Measurements from ENCODE around the gene SDC4.

Gene SDC4

DNA sequence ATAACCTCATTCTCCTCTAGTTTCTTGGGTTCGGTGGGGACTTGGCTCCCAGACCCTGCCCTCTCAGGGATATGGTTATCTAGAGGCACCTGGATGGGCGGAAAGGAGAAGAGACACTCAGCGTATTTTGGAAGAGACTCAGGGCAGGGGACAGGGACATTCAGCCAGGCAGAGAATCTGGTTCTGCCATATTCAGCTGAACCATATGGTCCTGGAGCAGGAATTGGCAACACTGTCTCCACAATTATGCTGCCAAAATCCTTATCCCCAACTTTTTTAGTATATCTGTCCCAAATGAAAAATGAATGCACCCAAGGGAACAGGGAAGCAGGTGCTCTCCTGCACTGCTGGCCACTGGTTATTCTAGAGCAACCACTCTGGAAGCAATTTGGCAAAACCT lies 17.7 kb downstream of the SDC4 start:
- no peak for DNase-seq
- no peak for TF ChIP-seq POLR2A (IDR thresholded peaks at IDR 0.05; ENCODE audit: low read length)
- TF ChIP-seq GATA1 (IDR thresholded peaks at IDR 0.05; ENCODE audit: low read depth, low read length) = no peak

DNA sequence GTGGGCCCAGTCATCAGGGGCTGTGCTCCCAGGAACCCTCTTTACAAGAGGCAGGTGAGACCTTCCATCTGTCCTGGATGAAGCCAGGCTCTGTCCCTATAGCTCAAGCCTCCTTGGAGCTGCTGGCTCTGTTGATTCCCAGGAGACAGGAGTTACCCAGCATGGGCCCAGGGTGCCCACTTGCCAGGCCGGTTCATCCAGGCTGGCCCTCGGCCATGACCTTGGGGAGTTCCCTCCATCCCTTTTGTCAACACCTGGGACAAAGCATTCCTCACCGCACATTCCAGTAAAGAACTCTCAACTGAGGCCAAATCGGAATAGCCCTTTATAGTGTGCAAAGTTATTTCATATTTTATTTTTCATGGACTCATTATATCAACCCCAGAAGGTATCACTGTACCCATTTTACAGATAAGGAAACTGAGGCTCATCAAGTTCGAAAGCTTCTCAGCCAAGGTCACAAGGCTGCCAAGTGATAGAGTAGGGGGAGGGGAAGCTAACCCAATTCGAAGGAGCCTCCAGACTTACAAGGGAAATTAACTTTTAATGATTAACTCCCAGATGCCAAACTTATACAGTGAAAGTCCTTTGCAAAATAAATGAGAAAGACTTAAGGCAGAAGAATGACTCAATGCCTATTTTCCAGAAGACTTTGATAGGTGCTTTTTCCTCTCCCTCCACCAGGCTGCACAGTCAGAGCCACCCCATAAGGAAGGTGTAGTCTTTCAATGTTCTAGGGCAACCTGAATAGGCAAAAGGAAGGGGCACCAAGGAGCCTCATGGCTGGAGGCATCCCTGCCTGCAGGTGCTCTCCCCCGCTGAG lies 18.5 kb downstream of the SDC4 start:
- no peak for TF ChIP-seq GATA1 (IDR thresholded peaks at IDR 0.05; ENCODE audit: low read depth, low read length)
- no peak for TF ChIP-seq POLR2A (IDR thresholded peaks at IDR 0.05; ENCODE audit: low read length)
- DNase-seq = no peak

GRCh38 chr20:45328451-45328850 lies 19.8 kb downstream of the SDC4 start:
- DNase-seq = no peak
- no peak for TF ChIP-seq GATA1 (IDR thresholded peaks at IDR 0.05; ENCODE audit: low read depth, low read length)
- TF ChIP-seq POLR2A (IDR thresholded peaks at IDR 0.05; ENCODE audit: low read length) = no peak

DNA sequence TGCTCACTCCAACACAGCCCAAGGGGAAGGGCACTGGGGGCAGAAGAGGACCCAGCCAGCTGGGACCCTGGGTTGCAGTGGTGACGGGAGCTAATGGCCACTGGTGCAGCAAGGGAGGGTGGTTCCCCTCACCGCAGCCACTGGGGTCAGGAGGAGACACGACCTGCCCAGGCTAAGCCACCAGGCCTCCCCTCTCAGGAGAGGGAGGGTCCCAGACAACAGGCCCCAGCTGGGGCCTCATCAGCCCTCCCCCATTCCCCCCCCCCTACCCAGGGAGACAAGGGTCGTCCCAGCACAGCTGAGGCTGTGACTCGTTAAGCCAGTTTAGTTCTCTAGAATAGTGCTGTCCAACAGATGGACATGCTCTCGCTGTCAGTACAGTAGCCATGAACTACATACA lies 22.9 kb downstream of the SDC4 start:
- TF ChIP-seq POLR2A (IDR thresholded peaks at IDR 0.05; ENCODE audit: low read length) (no peak), GATA1 (IDR thresholded peaks at IDR 0.05; ENCODE audit: low read depth, low read length) (no peak)
- no peak for DNase-seq

GRCh38 chr20:45323731-45324130 lies 24.5 kb downstream of the SDC4 start:
- no peak for DNase-seq
- TF ChIP-seq GATA1 (IDR thresholded peaks at IDR 0.05; ENCODE audit: low read depth, low read length) (no peak), POLR2A (IDR thresholded peaks at IDR 0.05; ENCODE audit: low read length) (no peak)

DNA sequence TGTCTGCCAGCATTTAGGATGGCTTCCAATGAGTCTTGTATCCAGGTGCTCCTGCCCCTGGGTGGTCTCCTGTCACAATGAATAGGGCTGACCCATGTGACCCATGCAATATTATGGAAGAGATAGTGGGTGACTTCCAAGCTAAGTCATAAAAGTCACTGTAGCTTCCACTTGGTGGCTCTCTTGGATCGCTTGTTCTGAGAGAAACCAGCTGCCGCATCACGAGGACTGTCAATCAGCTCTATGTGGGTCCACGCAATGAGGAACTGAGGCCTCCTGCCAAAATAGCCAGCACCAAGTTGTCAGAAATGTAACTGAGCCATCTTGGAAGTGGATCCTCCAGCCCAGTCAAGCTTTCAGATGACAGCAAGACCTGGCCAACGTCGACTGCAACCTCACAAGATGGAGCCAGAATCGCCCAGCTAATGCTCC lies 25.3 kb downstream of the SDC4 start:
- peak; percentile 68 to 70 for DNase-seq

GRCh38 chr20:45320948-45321595 lies 27.2 kb downstream of the SDC4 start:
- TF ChIP-seq GATA1 (IDR thresholded peaks at IDR 0.05; ENCODE audit: low read depth, low read length) (no peak), POLR2A (IDR thresholded peaks at IDR 0.05; ENCODE audit: low read length) (no peak)
- no peak for DNase-seq

More for the DNA sequence above, 25.3 kb downstream of the SDC4 start:
- TF ChIP-seq GATA1 (IDR thresholded peaks at IDR 0.05; ENCODE audit: low read depth, low read length) = no peak
- no peak for TF ChIP-seq POLR2A (IDR thresholded peaks at IDR 0.05; ENCODE audit: low read length)

GRCh38 chr20:45318948-45319347 lies 29.3 kb downstream of the SDC4 start:
- TF ChIP-seq GATA1 (IDR thresholded peaks at IDR 0.05; ENCODE audit: low read depth, low read length) (no peak), POLR2A (IDR thresholded peaks at IDR 0.05; ENCODE audit: low read length) (no peak)
- DNase-seq = no peak

GRCh38 chr20:45318386-45318939 lies 29.8 kb downstream of the SDC4 start:
- TF ChIP-seq GATA1 (IDR thresholded peaks at IDR 0.05; ENCODE audit: low read depth, low read length) = no peak
- no peak for TF ChIP-seq POLR2A (IDR thresholded peaks at IDR 0.05; ENCODE audit: low read length)
- DNase-seq = no peak

GRCh38 chr20:45317826-45318225 lies 30.4 kb downstream of the SDC4 start:
- DNase-seq = no peak
- TF ChIP-seq POLR2A (IDR thresholded peaks at IDR 0.05; ENCODE audit: low read length) = no peak
- TF ChIP-seq GATA1 (IDR thresholded peaks at IDR 0.05; ENCODE audit: low read depth, low read length) = no peak

DNA sequence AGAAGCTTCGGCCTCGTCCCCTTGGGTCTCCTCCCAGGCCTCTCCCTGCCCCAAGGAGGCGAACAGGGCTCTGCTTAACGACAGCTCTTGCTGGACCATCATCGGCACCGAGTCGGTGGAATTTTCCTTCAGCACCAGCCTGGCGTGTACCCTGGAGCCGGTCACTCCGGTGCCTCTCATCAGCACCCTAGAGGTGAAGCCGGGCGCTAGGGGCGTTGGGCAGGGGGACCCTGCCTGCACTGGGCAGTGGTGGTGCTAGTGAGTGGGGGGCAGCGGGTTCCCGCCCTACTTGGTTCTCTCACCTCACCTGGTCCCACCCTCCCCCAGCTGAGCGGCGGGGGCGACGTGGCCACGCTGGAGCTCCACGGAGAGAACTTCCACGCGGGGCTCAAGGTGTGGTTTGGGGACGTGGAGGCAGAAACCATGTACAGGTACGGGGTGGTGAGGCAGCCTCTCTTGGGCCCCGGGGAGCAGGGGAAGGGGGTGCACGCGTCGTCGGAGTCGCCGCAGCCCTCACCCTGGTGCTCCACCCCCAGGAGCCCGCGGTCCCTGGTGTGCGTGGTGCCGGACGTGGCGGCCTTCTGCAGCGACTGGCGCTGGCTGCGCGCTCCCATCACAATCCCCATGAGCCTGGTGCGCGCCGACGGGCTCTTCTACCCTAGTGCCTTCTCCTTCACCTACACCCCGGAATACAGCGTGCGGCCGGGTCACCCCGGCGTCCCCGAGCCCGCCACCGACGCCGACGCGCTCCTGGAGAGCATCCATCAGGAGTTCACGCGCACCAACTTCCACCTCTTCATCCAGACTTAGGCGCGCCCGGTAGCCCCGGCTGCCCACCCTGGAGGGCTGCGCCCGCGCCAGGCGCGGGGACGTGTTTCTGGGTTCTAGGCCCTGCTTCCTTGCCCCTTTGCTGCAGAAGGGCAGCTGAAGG lies 31.8 kb downstream of the SDC4 start:
- TF ChIP-seq GATA1 (IDR thresholded peaks at IDR 0.05; ENCODE audit: low read depth, low read length) (no peak), POLR2A (IDR thresholded peaks at IDR 0.05; ENCODE audit: low read length) (no peak)
- no peak for DNase-seq

GRCh38 chr20:45315672-45316071 lies 32.6 kb downstream of the SDC4 start:
- TF ChIP-seq POLR2A (IDR thresholded peaks at IDR 0.05; ENCODE audit: low read length) (no peak), GATA1 (IDR thresholded peaks at IDR 0.05; ENCODE audit: low read depth, low read length) (no peak)
- DNase-seq = no peak

- no peak for DNase-seq
- TF ChIP-seq GATA1 (IDR thresholded peaks at IDR 0.05; ENCODE audit: low read depth, low read length) (no peak), POLR2A (IDR thresholded peaks at IDR 0.05; ENCODE audit: low read length) (no peak)
These were observed 34.3 kb downstream of the SDC4 start for GRCh38 chr20:45313943-45314342.

Data from erythroblast (primary cell).